Measurements from ENCODE around the gene CCDC178. TPM values are rescaled to one million over a fixed set of nuclear protein-coding genes. Genes with fewer than 3 reads are reported as not detected.

CCDC178 gene
- total and polyA plus RNA-seq, 7 donors: 0.06 to 0.25 (median 0.18) TPM; not detected in 4

DNA sequence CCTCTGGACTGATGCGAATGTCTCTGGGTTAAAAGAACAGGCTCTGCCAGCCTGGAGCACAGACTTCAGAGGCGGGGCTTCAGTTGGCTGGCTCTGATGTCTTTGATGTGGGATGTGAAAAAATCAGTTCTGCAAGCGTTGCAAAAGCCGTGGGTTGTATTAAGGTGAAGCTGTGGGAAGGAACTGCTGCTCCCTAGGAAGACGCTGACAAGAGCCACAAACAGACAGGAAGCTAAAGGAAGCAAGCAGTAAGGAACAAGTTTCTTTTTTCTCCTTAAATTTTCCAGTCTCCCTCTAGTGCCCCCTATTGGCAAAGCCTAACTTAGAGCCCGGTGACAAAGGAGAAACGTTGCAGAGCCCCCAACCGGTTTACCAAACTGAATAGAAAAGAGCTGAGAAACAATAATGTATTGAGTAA is 239.0 kb downstream of the CCDC178 start:
- intact Hi-C loops (cut with DNase I): no loop called here
- no peak for TF ChIP-seq CTCF (IDR thresholded peaks at IDR 0.05)
- no peaks in the 10 kb centered on the region for H3K4me1 ChIP-seq
- no peak overlapping the region for H3K27ac ChIP-seq
- no peaks in the 10 kb centered on the region for H3K36me3 ChIP-seq (ENCODE audit: insufficient read depth in 1 of 2, low read depth in 1 of 2)
- no peak overlapping the region for H3K4me3 ChIP-seq
- no peak for DNase-seq
- H3K27me3 ChIP-seq (ENCODE audit: insufficient read depth in 3 of 3, low read length in 2 of 3): no peaks in the 10 kb centered on the region
- H3K9me3 ChIP-seq: no peaks in the 10 kb centered on the region
- 5 to 7% (median 6%) methylated on average over 8 of the region's 8 CpGs for WGBS, 3 donors
- ATAC-seq: no peak

GRCh38 chr18:33195795-33196194 is 244.7 kb downstream of the CCDC178 start:
- no peaks in the 10 kb centered on the region for H3K9me3 ChIP-seq
- H3K27ac ChIP-seq: no peak overlapping the region
- H3K27me3 ChIP-seq (ENCODE audit: insufficient read depth in 3 of 3, low read length in 2 of 3): no peaks in the 10 kb centered on the region
- no peaks in the 10 kb centered on the region for H3K4me1 ChIP-seq
- no peak for ATAC-seq
- H3K36me3 ChIP-seq (ENCODE audit: insufficient read depth in 1 of 2, low read depth in 1 of 2): no peaks in the 10 kb centered on the region
- WGBS, 3 donors: 33 to 44% (median 33%) methylated on average over 2 of the region's 2 CpGs
- TF ChIP-seq CTCF (IDR thresholded peaks at IDR 0.05): no peak
- DNase-seq: no peak
- intact Hi-C loops (cut with DNase I): no loop called here
- no peak overlapping the region for H3K4me3 ChIP-seq

GRCh38 chr18:33194793-33195192 is 245.7 kb downstream of the CCDC178 start:
- ATAC-seq (no peak), DNase-seq (no peak)
- Histone ChIP-seq H3K4me1 (no peaks in the 10 kb centered on the region), H3K9me3 (no peaks in the 10 kb centered on the region), H3K4me3 (no peak overlapping the region), H3K27ac (no peak overlapping the region), H3K27me3 (ENCODE audit: insufficient read depth in 3 of 3, low read length in 2 of 3) (no peaks in the 10 kb centered on the region), H3K36me3 (ENCODE audit: insufficient read depth in 1 of 2, low read depth in 1 of 2) (no peaks in the 10 kb centered on the region)
- TF ChIP-seq CTCF (IDR thresholded peaks at IDR 0.05): no peak
- intact Hi-C loops (cut with DNase I): no loop called here

DNA sequence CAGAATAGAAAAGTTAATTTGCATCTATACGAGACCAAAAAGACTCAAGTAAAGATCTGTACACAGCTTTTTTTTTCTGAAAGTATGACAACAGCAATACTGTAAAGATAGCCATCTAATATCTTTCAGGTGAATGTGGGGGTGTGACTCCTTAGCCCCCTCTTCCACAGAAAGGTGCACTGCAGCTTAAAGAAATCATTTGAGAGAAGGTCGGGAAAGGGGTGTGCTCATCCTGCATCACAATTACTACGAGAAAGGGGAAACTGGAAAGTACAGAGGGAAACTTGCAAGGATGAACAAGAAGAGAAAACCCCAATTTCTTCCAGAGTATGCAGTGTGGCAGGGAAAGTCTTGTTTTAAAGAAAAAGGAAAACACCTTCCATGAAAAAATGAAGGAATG is 255.6 kb downstream of the CCDC178 start:
- ATAC-seq: no peak
- H3K4me1 ChIP-seq: no peaks in the 10 kb centered on the region
- peaks cover 0 to 3% (median 0%) of the 10 kb centered on the region in 3 donors for H3K27me3 ChIP-seq (ENCODE audit: insufficient read depth in 3 of 3, low read length in 2 of 3)
- TF ChIP-seq CTCF (IDR thresholded peaks at IDR 0.05): no peak
- H3K27ac ChIP-seq: no peak overlapping the region
- intact Hi-C loops (cut with DNase I): no loop called here
- no peaks in the 10 kb centered on the region for H3K36me3 ChIP-seq (ENCODE audit: insufficient read depth in 1 of 2, low read depth in 1 of 2)
- DNase-seq: no peak
- WGBS, 3 donors: 53 to 72% (median 64%) methylated on average over 3 of the region's 3 CpGs
- no peak overlapping the region for H3K4me3 ChIP-seq
- no peaks in the 10 kb centered on the region for H3K9me3 ChIP-seq

DNA sequence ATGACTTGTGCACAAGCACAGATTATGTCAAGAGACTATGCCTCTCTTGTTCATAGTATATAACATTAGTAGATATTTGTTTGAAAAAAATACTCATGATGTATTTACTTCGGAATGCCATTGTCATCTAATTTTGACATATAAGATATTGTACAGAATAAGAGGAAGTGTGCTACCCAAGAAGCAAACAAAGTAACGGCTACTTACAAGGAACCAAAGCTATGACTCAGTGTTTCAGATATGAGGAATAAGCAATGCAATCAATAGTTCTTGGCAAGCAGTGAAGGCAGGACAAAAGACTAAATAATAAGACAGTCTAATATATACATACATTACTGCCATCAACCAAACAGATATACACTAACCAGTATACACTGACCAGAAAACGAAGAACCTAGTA is 256.3 kb downstream of the CCDC178 start:
- DNase-seq (no peak), ATAC-seq (no peak)
- no peak overlapping the region for H3K27ac ChIP-seq
- 69 to 71% (median 71%) methylated on average over 3 of the region's 3 CpGs for WGBS, 3 donors
- peaks cover 0 to 3% (median 0%) of the 10 kb centered on the region in 3 donors for H3K27me3 ChIP-seq (ENCODE audit: insufficient read depth in 3 of 3, low read length in 2 of 3)
- intact Hi-C loops (cut with DNase I): no loop called here
- no peaks in the 10 kb centered on the region for H3K4me1 ChIP-seq
- no peaks in the 10 kb centered on the region for H3K36me3 ChIP-seq (ENCODE audit: insufficient read depth in 1 of 2, low read depth in 1 of 2)
- no peaks in the 10 kb centered on the region for H3K9me3 ChIP-seq
- TF ChIP-seq CTCF (IDR thresholded peaks at IDR 0.05): no peak
- H3K4me3 ChIP-seq: no peak overlapping the region
